Lower lobe of right lung (tissue), 2 donors: ENCODE data around the gene EXOC3. TPM values are rescaled to one million over a fixed set of nuclear protein-coding genes. Genes with fewer than 3 reads are reported as not detected.

Experiments
- ATAC-seq, 2 donors: fragments of 200-7000 bp; cut with Tn5 transposase; one replicate each; pipeline ENCODE4 v1.9.1; 2020 to 2022; ENCODE audit warnings: mild to moderate bottlenecking in 2 of 2, moderate library complexity in 2 of 2
- DNase-seq: peaks from one replicate; pipeline ENCODE4 v3.0.0-alpha.2; 2020
- H3K27ac ChIP-seq: fragments of 200-600 bp; one replicate; pipeline ENCODE4 v1.8.0; 2022
- H3K27me3 ChIP-seq: fragments of 200-600 bp; one replicate; pipeline ENCODE4 v1.8.0; 2022; ENCODE audit warnings: low read depth
- H3K36me3 ChIP-seq: fragments of 200-600 bp; one replicate; pipeline ENCODE4 v1.8.0; 2022; ENCODE audit warnings: mild to moderate bottlenecking
- H3K4me1 ChIP-seq: fragments of 200-600 bp; one replicate; pipeline ENCODE4 v1.8.0; 2022
- H3K4me3 ChIP-seq: fragments of 200-600 bp; one replicate; pipeline ENCODE4 v1.8.0; 2022; ENCODE audit warnings: mild to moderate bottlenecking
- H3K9me3 ChIP-seq: fragments of 200-600 bp; one replicate; pipeline ENCODE4 v1.8.0; 2022
- intact Hi-C: fragments of 100-400 bp; cut with DNase I; formaldehyde crosslinking; loops from one replicate; pipeline ENCODE4 v1.11.0; 2022
- total RNA-seq: library from RNA; stranded (reverse); fragmentation: NEBNext Ultra II Directional; extraction: Animal tissue kit (Norgen Biotek cat#: 25700); gene quantifications from one replicate; pipeline ENCODE4 v1.2.1, GENCODE V29; 2021
- TF ChIP-seq, protein P1 (sequence below): fragments of 200-600 bp; IDR thresholded peaks from one replicate; pipeline ENCODE4 v1.8.0; 2022; ENCODE audit warnings: antibody characterized with exemption, mild to moderate bottlenecking
- donor health status: DM: no; HTN: yes; CAD: no; lungs with severe emphysema.

EXOC3 gene
- total RNA-seq, 1 donor from 2014 or later, result 58.9 TPM

- DNase-seq (no peak), ATAC-seq (peak in 1 of 2 donors; percentile 13)
- H3K27ac ChIP-seq, result no peak overlapping the region
- no peaks in the 10 kb centered on the region for H3K36me3 ChIP-seq
- TF ChIP-seq, protein P1, sequence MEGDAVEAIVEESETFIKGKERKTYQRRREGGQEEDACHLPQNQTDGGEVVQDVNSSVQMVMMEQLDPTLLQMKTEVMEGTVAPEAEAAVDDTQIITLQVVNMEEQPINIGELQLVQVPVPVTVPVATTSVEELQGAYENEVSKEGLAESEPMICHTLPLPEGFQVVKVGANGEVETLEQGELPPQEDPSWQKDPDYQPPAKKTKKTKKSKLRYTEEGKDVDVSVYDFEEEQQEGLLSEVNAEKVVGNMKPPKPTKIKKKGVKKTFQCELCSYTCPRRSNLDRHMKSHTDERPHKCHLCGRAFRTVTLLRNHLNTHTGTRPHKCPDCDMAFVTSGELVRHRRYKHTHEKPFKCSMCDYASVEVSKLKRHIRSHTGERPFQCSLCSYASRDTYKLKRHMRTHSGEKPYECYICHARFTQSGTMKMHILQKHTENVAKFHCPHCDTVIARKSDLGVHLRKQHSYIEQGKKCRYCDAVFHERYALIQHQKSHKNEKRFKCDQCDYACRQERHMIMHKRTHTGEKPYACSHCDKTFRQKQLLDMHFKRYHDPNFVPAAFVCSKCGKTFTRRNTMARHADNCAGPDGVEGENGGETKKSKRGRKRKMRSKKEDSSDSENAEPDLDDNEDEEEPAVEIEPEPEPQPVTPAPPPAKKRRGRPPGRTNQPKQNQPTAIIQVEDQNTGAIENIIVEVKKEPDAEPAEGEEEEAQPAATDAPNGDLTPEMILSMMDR, result no peak
- H3K4me3 ChIP-seq, result no peak overlapping the region
- H3K4me1 ChIP-seq, result peaks cover 4% of the 10 kb centered on the region
- H3K9me3 ChIP-seq, result no peaks in the 10 kb centered on the region
- intact Hi-C loops, result no loop called here
- peaks cover 36% of the 10 kb centered on the region for H3K27me3 ChIP-seq
Measured at GRCh38 chr5:493119-493701, 50.2 kb downstream of the EXOC3 start.

DNA sequence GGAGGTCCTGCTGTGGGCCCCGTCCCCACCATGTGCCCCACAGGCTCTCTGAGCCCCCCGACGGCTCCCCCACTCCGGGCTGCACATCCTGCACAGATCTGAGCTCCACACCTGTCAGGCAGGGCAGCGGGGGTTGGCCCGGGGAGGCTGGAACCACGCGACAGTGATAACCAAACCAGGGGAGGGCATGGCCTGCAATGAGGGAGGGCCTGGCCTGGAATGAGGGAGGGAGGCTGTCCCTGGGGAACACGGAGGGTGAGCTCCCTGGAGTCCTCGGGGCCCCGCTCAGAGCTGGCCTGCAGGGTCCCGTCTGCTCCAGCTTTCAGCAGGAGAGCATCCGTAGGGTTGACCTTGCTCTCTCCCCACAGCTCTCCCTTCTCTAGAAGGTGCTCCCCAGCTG, 50.8 kb downstream of the EXOC3 start:
- ATAC-seq, result peak in 1 of 2 donors; percentile 3

DNA sequence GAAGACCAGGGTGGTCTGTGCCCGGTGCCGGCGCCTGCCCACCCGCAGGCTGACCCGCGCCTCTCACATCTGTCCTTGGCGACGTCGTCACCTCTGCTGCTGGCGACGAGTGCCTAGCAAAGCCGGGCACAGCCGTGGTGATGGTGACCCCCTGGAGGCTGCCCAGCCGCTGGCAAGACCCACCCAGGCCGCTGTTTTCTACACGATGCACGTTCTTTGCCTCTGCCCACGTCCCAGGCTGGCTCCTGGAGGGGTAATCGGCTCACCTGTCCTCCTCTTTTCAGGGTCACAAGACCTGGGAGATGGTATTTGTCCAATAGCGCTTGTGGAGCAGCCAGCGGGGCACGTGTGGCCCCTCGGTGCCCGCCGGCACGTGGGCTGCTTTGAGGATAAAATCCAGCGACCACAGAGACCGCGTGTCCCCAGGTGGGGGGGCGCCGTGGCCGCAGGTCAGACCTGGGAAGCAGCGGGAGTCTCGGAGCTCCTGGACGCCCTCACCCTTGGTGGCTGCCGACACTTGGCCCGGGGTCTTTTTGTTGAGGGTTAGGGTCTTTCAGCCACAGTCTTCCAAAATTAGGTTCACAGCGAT, 51.8 kb downstream of the EXOC3 start:
- H3K27ac ChIP-seq, result no peak overlapping the region
- H3K9me3 ChIP-seq, result no peaks in the 10 kb centered on the region
- peaks cover 4% of the 10 kb centered on the region for H3K4me1 ChIP-seq
- no peak overlapping the region for H3K4me3 ChIP-seq
- no peaks in the 10 kb centered on the region for H3K36me3 ChIP-seq
- DNase-seq (no peak), ATAC-seq (no peak)
- peaks cover 44% of the 10 kb centered on the region for H3K27me3 ChIP-seq
- TF ChIP-seq, protein P1, result no peak
- intact Hi-C loops, result no loop called here

More for the DNA sequence above, 50.8 kb downstream of the EXOC3 start:
- Histone ChIP-seq H3K36me3 (no peaks in the 10 kb centered on the region), H3K27me3 (peaks cover 39% of the 10 kb centered on the region), H3K9me3 (no peaks in the 10 kb centered on the region), H3K4me1 (peaks cover 4% of the 10 kb centered on the region), H3K4me3 (no peak overlapping the region), H3K27ac (no peak overlapping the region)
- TF ChIP-seq, protein P1, result no peak
- intact Hi-C loops, result no loop called here
- no peak for DNase-seq

DNA sequence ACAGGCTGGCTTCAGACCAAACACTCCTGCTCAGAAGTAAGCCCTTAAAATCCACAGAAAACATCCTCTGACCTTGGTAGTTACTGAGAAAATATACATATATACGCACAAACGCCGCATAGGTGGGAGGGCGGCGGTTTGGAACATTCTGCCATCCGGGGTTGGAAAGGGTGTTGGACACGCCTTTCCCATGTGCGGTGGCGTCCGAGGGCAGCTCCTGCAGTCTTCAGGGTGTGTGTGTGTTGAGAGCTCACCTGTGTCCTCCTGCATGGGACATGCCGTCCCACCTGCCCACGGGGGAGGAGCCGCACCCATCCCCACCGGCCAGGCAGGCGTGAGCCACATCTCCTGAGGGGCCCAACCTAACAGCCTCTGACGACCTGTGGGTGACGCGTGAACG, 53.1 kb downstream of the EXOC3 start:
- intact Hi-C loops, result no loop called here
- no peak overlapping the region for H3K27ac ChIP-seq
- H3K4me3 ChIP-seq, result no peak overlapping the region
- DNase-seq, result no peak
- no peaks in the 10 kb centered on the region for H3K36me3 ChIP-seq
- TF ChIP-seq, protein P1, result no peak
- H3K27me3 ChIP-seq, result peaks cover 47% of the 10 kb centered on the region
- no peaks in the 10 kb centered on the region for H3K9me3 ChIP-seq
- ATAC-seq, result no peak
- H3K4me1 ChIP-seq, result peaks cover 4% of the 10 kb centered on the region

DNA sequence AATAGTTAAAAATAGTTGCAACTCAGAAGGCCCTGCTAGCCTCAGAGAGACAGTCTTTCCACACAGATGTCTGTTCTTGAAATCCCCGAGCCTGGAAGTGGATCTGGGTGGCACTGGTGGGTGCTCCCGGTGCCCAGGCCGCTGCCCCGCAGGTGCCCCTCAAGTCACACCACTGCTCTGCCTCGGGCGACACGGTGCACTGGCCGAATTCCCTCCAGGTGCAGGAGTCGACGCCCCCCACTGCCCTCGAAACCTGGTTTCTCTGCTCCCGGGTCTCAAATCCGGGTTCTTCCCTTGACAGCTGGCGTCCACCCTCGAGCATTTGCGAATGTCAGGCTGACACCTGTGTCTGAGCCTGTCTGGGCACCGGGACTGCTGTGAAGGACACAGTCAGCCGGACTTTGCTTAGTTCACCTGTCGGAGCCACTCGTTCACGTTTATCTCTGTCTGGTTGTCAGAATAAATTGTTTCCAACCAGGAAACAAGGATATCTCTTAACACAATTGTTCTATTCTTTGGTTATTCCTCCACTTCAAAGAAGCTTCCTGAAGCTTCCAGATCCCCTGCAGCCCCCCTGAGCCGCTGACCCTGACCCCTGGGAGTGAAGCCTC, 54.2 kb downstream of the EXOC3 start:
- intact Hi-C loops, result no loop called here
- TF ChIP-seq, protein P1, result no peak
- H3K27ac ChIP-seq, result no peak overlapping the region

More for the DNA sequence above, 54.2 kb downstream of the EXOC3 start:
- DNase-seq, result no peak
- Histone ChIP-seq H3K4me3 (no peak overlapping the region), H3K27me3 (peaks cover 57% of the 10 kb centered on the region), H3K4me1 (peaks cover 4% of the 10 kb centered on the region), H3K9me3 (no peaks in the 10 kb centered on the region), H3K36me3 (no peaks in the 10 kb centered on the region)
- ATAC-seq, result no peak
